Smooth muscle cell (in vitro differentiated cells): ENCODE data around the gene SUPT20HL1. TPM values are rescaled to one million over a fixed set of nuclear protein-coding genes. Genes with fewer than 3 reads are reported as not detected.
"Not testable (repeated sequence)": the region's sequence is repeated elsewhere in the genome, so short reads cannot be mapped to it uniquely, and the experiment has no call there.

Experiments
- DNase-seq: peaks from one replicate; lab custom pipeline; 2025; ENCODE audit not compliant: unreplicated experiment; lab: John Stamatoyannopoulos, UW
- H2AFZ ChIP-seq: fragments of 200-600 bp; sonication (generic); 2 replicates; pipeline ENCODE4 v1.6.0; 2016; ENCODE audit warnings: antibody characterized with exemption, low read depth, mild to moderate bottlenecking
- H3F3A ChIP-seq: fragments of 200-600 bp; sonication (generic); 2 replicates; pipeline ENCODE4 v1.6.0; 2017; ENCODE audit warnings: antibody characterized with exemption, low read depth
- H3K27ac ChIP-seq: fragments of 200-600 bp; sonication (generic); 2 replicates; pipeline ENCODE4 v1.5.1; 2016; ENCODE audit warnings: low read depth, mild to moderate bottlenecking
- H3K27me3 ChIP-seq: fragments of 200-600 bp; sonication (generic); 2 replicates; pipeline ENCODE4 v1.6.1; 2016; ENCODE audit warnings: low read depth, mild to moderate bottlenecking
- H3K36me3 ChIP-seq: fragments of 200-600 bp; sonication (generic); 2 replicates; pipeline ENCODE4 v1.5.1; 2016; ENCODE audit warnings: low read depth
- H3K4me1 ChIP-seq: fragments of 200-600 bp; sonication (generic); 2 replicates; pipeline ENCODE4 v1.5.1; 2016; ENCODE audit warnings: low read depth
- H3K4me2 ChIP-seq: fragments of 200-600 bp; sonication (generic); 2 replicates; pipeline ENCODE4 v1.6.0; 2016; ENCODE audit warnings: mild to moderate bottlenecking
- H3K4me3 ChIP-seq: fragments of 200-600 bp; sonication (generic); 2 replicates; pipeline ENCODE4 v1.5.1; 2016; ENCODE audit warnings: mild to moderate bottlenecking
- H3K79me2 ChIP-seq: fragments of 200-600 bp; sonication (generic); 2 replicates; pipeline ENCODE4 v1.6.0; 2016; ENCODE audit warnings: low read depth, mild to moderate bottlenecking
- H3K9ac ChIP-seq: fragments of 200-600 bp; sonication (generic); 2 replicates; pipeline ENCODE4 v1.6.0; 2016; ENCODE audit warnings: low read depth
- H3K9me3 ChIP-seq: fragments of 200-600 bp; sonication (generic); replicated peaks from 2 replicates; pipeline ENCODE4 v1.5.1; 2016; ENCODE audit warnings: low read depth
- H4K20me1 ChIP-seq: fragments of 200-600 bp; sonication (generic); 2 replicates; pipeline ENCODE4 v1.6.0; 2016; ENCODE audit warnings: low read depth
- WGBS: methylation state at CpG from one replicate; pipeline ENCODE4 v1.1.7; 2016; ENCODE audit warnings: low lambda C conversion rate; 5-methylcytosine and 5-hydroxymethylcytosine counted together
- polyA plus RNA-seq: library from polyadenylated mRNA; unstranded; fragments of >200 nt; fragmentation: Nextera tagmentation; extraction: Ambion mirVana; gene quantifications from 2 replicates; pipeline ENCODE4 v1.2.1, GENCODE V29; 2016
- total RNA-seq: library from RNA; depleted of rRNA; stranded (reverse); fragments of >200 nt; gene quantifications from 2 replicates; pipeline ENCODE4 v1.2.3, GENCODE V29; 2014
- TF ChIP-seq, protein P1 (sequence below): fragments of 200-600 bp; sonication (generic); IDR thresholded peaks from 2 replicates; pipeline ENCODE4 v1.5.1; 2017; ENCODE audit warnings: borderline replicate concordance, mild to moderate bottlenecking, antibody characterized with exemption; ENCODE audit not compliant: insufficient read depth, poor library complexity, severe bottlenecking

Gene SUPT20HL1
- not detected in 2 replicates for total RNA-seq
- polyA plus RNA-seq = not detected in 2 replicates

GRCh38 chrX:24360272-24360671 is at the start of gene SUPT20HL1:
Gene SUPT20HL1, plus strand, starts transcription at chrX:24360639. Its CDS starts 2,122 bp downstream, at chrX:24362761.
- Histone ChIP-seq H3K27me3 (no peaks in the 10 kb centered on the region), H3K36me3 (no peaks in the 10 kb centered on the region), H3K9ac (no peak within 1 kb of the TSS), H3K9me3 (no peaks in the 10 kb centered on the region), H3K79me2 (no peaks in the 10 kb centered on the region), H4K20me1 (no peaks in the 10 kb centered on the region), H3K4me1 (peaks cover 3% of the 10 kb centered on the region), H2AFZ (no peak within 1 kb of the TSS), H3K4me2 (no peak within 1 kb of the TSS), H3F3A (no peaks in the 10 kb centered on the region), H3K27ac (no peak within 1 kb of the TSS), H3K4me3 (no peak within 1 kb of the TSS)
- no peak for DNase-seq
- WGBS = 88% methylated on average over 3 of the region's 3 CpGs
- TF ChIP-seq, protein P1, sequence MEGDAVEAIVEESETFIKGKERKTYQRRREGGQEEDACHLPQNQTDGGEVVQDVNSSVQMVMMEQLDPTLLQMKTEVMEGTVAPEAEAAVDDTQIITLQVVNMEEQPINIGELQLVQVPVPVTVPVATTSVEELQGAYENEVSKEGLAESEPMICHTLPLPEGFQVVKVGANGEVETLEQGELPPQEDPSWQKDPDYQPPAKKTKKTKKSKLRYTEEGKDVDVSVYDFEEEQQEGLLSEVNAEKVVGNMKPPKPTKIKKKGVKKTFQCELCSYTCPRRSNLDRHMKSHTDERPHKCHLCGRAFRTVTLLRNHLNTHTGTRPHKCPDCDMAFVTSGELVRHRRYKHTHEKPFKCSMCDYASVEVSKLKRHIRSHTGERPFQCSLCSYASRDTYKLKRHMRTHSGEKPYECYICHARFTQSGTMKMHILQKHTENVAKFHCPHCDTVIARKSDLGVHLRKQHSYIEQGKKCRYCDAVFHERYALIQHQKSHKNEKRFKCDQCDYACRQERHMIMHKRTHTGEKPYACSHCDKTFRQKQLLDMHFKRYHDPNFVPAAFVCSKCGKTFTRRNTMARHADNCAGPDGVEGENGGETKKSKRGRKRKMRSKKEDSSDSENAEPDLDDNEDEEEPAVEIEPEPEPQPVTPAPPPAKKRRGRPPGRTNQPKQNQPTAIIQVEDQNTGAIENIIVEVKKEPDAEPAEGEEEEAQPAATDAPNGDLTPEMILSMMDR = no peak

- not testable (repeated sequence) for H3F3A ChIP-seq, H3K4me1 ChIP-seq, H3K4me3 ChIP-seq, H3K9me3 ChIP-seq, H4K20me1 ChIP-seq, H3K9ac ChIP-seq, H3K36me3 ChIP-seq, H3K4me2 ChIP-seq, H3K27me3 ChIP-seq, H3K27ac ChIP-seq, H3K79me2 ChIP-seq, DNase-seq
- WGBS = 85% methylated on average over 3 of the region's 3 CpGs
- H2AFZ ChIP-seq = peak overlapping the region; percentile 30
These were observed 49.5 kb upstream of the SUPT20HL1 start for GRCh38 chrX:24310916-24311315.

DNA sequence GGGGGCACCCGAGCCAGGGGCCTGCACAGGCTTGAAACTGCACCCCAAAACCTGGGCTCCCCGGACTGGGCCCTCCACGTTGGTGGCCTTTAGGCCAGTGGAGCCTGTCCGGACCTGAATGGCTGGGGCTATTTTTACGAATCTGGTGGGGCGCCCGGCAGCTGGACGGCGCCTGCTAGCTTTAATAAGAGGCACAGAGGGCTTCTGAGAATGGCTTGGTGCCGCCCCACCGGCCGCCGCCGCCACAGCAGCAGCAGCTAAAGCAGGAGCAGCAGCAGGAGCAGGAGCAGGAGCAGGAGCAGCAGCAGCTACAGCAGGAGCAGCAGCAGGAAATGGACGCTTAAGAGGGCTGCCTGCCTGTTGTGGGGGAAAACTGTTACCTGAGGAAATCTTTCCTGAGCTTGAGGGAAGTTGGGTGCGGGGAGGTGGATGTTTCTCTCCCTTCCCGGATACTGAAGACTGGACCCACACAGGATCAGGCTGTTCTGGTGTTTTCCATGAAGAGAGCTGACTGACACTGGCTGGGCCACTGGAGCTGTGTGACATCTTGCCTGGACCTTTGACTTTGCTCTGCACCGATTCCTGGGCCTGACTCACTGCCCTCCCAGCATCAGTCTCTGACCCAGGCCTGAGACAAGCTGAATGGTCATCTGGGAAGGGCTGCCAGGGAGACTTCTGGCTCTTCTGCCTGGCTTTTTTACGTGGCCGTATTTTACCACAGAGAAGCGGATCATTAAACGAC is 48.8 kb upstream of the SUPT20HL1 start:
- H3K4me1 ChIP-seq, H3K36me3 ChIP-seq, H3K9me3 ChIP-seq, H4K20me1 ChIP-seq, H3K4me3 ChIP-seq, DNase-seq, H3K27me3 ChIP-seq, H3K79me2 ChIP-seq, H2AFZ ChIP-seq, H3F3A ChIP-seq, H3K27ac ChIP-seq, H3K4me2 ChIP-seq, H3K9ac ChIP-seq: not testable (repeated sequence)
- 53% methylated on average over 21 of the region's 22 CpGs for WGBS

DNA sequence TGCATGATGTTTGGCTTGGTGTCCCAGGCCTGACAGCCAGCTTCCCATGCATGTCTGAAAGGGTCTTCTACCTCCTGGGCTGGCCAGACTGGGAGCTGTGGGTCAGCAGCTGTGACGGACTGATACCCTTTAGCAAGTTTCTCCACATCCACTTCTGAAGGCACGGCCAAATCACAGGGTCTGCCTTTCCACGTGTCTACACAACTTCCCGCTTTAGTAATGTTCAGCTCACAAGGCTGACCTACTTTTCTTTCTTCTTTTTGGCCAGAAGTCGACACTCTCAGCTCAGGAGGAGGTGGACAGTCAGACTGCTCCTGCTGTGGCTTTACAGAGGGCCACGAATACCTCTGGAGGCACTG is 48.2 kb upstream of the SUPT20HL1 start:
- not testable (repeated sequence) for H3K27me3 ChIP-seq, H2AFZ ChIP-seq, H3K4me2 ChIP-seq, H3K79me2 ChIP-seq, H4K20me1 ChIP-seq, H3K4me1 ChIP-seq, H3K4me3 ChIP-seq, DNase-seq, H3F3A ChIP-seq, H3K36me3 ChIP-seq, H3K9me3 ChIP-seq, H3K9ac ChIP-seq, H3K27ac ChIP-seq
- WGBS = 91% methylated on average over 6 of the region's 6 CpGs

- Histone ChIP-seq H3F3A (no peaks in the 10 kb centered on the region), H3K4me2 (no peak within 1 kb of the TSS), H3K36me3 (no peaks in the 10 kb centered on the region), H3K79me2 (no peaks in the 10 kb centered on the region), H3K4me3 (no peak within 1 kb of the TSS), H3K4me1 (no peaks in the 10 kb centered on the region), H3K27me3 (no peaks in the 10 kb centered on the region), H3K9me3 (no peaks in the 10 kb centered on the region), H2AFZ (no peak within 1 kb of the TSS), H3K9ac (no peak within 1 kb of the TSS), H3K27ac (no peak within 1 kb of the TSS), H4K20me1 (no peaks in the 10 kb centered on the region)
- TF ChIP-seq, protein P1 = no peak
- DNase-seq = no peak
- 98% methylated on average over 39 of the region's 39 CpGs for WGBS
These were observed 46.3 kb upstream of the SUPT20HL1 start, which contains the start of gene SUPT20HL2 for GRCh38 chrX:24314019-24314635. Gene SUPT20HL2, minus strand, starts transcription at chrX:24314069. Its CDS starts 754 bp downstream, at chrX:24313315.
